HL-60 (cell line): ENCODE results near the gene KCTD5.

Experiments used
- CTCF ChIP-seq: IDR thresholded peaks from one replicate; pipeline ENCODE4 v1.5.1; 2011; ENCODE audit warnings: low read length, control low read depth, inconsistent platforms; ENCODE audit not compliant: insufficient read depth
- GABPA ChIP-seq: IDR thresholded peaks from 2 replicates; pipeline ENCODE4 v1.6.1; 2012; ENCODE audit warnings: low read depth
- POLR2AphosphoS5 ChIP-seq: IDR thresholded peaks from 2 replicates; pipeline ENCODE4 v1.6.1; 2012; ENCODE audit warnings: low read depth
- SPI1 ChIP-seq: IDR thresholded peaks from 2 replicates; pipeline ENCODE4 v1.6.1; 2012; ENCODE audit warnings: low read depth, mild to moderate bottlenecking, borderline replicate concordance
- TF ChIP-seq, protein P1 (sequence below): IDR thresholded peaks from 2 replicates; pipeline ENCODE4 v1.6.1; 2012; ENCODE audit warnings: low read depth; ENCODE audit not compliant: insufficient replicate concordance

- no peak for TF ChIP-seq POLR2AphosphoS5
- no peak for TF ChIP-seq CTCF
- TF ChIP-seq, protein P1, sequence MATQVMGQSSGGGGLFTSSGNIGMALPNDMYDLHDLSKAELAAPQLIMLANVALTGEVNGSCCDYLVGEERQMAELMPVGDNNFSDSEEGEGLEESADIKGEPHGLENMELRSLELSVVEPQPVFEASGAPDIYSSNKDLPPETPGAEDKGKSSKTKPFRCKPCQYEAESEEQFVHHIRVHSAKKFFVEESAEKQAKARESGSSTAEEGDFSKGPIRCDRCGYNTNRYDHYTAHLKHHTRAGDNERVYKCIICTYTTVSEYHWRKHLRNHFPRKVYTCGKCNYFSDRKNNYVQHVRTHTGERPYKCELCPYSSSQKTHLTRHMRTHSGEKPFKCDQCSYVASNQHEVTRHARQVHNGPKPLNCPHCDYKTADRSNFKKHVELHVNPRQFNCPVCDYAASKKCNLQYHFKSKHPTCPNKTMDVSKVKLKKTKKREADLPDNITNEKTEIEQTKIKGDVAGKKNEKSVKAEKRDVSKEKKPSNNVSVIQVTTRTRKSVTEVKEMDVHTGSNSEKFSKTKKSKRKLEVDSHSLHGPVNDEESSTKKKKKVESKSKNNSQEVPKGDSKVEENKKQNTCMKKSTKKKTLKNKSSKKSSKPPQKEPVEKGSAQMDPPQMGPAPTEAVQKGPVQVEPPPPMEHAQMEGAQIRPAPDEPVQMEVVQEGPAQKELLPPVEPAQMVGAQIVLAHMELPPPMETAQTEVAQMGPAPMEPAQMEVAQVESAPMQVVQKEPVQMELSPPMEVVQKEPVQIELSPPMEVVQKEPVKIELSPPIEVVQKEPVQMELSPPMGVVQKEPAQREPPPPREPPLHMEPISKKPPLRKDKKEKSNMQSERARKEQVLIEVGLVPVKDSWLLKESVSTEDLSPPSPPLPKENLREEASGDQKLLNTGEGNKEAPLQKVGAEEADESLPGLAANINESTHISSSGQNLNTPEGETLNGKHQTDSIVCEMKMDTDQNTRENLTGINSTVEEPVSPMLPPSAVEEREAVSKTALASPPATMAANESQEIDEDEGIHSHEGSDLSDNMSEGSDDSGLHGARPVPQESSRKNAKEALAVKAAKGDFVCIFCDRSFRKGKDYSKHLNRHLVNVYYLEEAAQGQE: no peak
- TF ChIP-seq GABPA: no peak
- TF ChIP-seq SPI1: no peak
Measured at GRCh38 chr16:2705351-2705750, 23.0 kb downstream of the KCTD5 start.
